CD4-positive, alpha-beta memory T cell (primary cell): Measurements from ENCODE around the gene PCDHB7. TPM values are rescaled to one million over a fixed set of nuclear protein-coding genes. Genes with fewer than 3 reads are reported as not detected.
A peak's percentile ranks its signal among the peaks of the same experiment; 100 is the strongest.
"Not testable (repeated sequence)": the region's sequence is repeated elsewhere in the genome, so short reads cannot be mapped to it uniquely, and the experiment has no call there.

ENCODE experiments used
- CTCF ChIA-PET: fragments of 350-600 bp; sonication (Branson Sonifier 250); formaldehyde crosslinking; loops from one replicate; lab custom pipeline; 2021; ENCODE audit warnings: inconsistent platforms; ENCODE audit not compliant: partially characterized antibody; lab: Charles Lee
- POLR2A ChIA-PET: fragments of 350-600 bp; sonication (Branson Sonifier 250); formaldehyde crosslinking; loops from one replicate; lab custom pipeline; 2021; ENCODE audit not compliant: partially characterized antibody; lab: Charles Lee
- DNase-seq, 5 donors: peaks; one replicate each; pipeline versions ENCODE4 v3.0.0 to v3.0.0-alpha.2; 2020 to 2022; ENCODE audit warnings: mixed read lengths in 1 of 5
- H3K27ac ChIP-seq: one replicate; pipeline ENCODE4 v1.7.0; 2013; ENCODE audit warnings: low read depth, low read length
- H3K27me3 ChIP-seq: 2 replicates; pipeline ENCODE4 v1.7.0; 2013; ENCODE audit warnings: mild to moderate bottlenecking, low read length, moderate library complexity; ENCODE audit not compliant: insufficient read depth
- H3K36me3 ChIP-seq: 2 replicates; pipeline ENCODE4 v1.7.0; 2013; ENCODE audit warnings: mild to moderate bottlenecking, low read length, moderate library complexity; ENCODE audit not compliant: insufficient read depth
- H3K4me1 ChIP-seq: 2 replicates; pipeline ENCODE4 v1.7.0; 2013; ENCODE audit warnings: mild to moderate bottlenecking, low read length, moderate library complexity; ENCODE audit not compliant: insufficient read depth
- H3K4me3 ChIP-seq, 2 donors: one replicate each; pipeline ENCODE4 v1.7.0; 2013; ENCODE audit warnings: low read length in 2 of 2, mild to moderate bottlenecking in 1 of 2
- H3K9me3 ChIP-seq, 2 donors: one replicate each; pipeline ENCODE4 v1.7.0; 2013; ENCODE audit warnings: low read length in 2 of 2, control low read depth in 1 of 2; ENCODE audit not compliant: control insufficient read depth in 1 of 2
- H3K27ac Mint-ChIP-seq, 7 donors: one replicate each; pipeline ENCODE4 v1.8.0; 2020 to 2021; ENCODE audit warnings: mixed read lengths in 7 of 7, mild to moderate bottlenecking in 6 of 7, inconsistent platforms in 3 of 7, moderate library complexity in 3 of 7
- H3K27me3 Mint-ChIP-seq, 2 donors: one replicate each; pipeline ENCODE4 v1.8.0; 2020 to 2021; ENCODE audit warnings: mixed read lengths in 2 of 2
- H3K36me3 Mint-ChIP-seq, 2 donors: one replicate each; pipeline ENCODE4 v1.8.0; 2020 to 2021; ENCODE audit warnings: mixed read lengths in 2 of 2, inconsistent platforms in 1 of 2, mild to moderate bottlenecking in 1 of 2
- H3K4me1 Mint-ChIP-seq, 4 donors: one replicate each; pipeline ENCODE4 v1.8.0; 2020 to 2021; ENCODE audit warnings: mixed read lengths in 4 of 4, mild to moderate bottlenecking in 1 of 4
- H3K4me3 Mint-ChIP-seq, 8 donors: one replicate each; pipeline ENCODE4 v1.8.0; 2020 to 2021; ENCODE audit warnings: mixed read lengths in 8 of 8, mild to moderate bottlenecking in 7 of 8, moderate library complexity in 6 of 8, inconsistent platforms in 3 of 8
- H3K9me3 Mint-ChIP-seq, 8 donors: one replicate each; pipeline ENCODE4 v1.8.0; 2020 to 2021; ENCODE audit warnings: mixed read lengths in 8 of 8, mild to moderate bottlenecking in 5 of 8, inconsistent platforms in 3 of 8, moderate library complexity in 1 of 8
- intact Hi-C: fragments of 100-400 bp; cut with micrococcal nuclease; formaldehyde crosslinking; loops from one replicate; pipeline ENCODE4 v1.15.1; 2023
- polyA plus RNA-seq, 2 donors: library from polyadenylated mRNA; unstranded; fragments of 300-500 nt; fragmentation: Illumina TruSeq; gene quantifications; one replicate each; pipeline ENCODE4 v1.2.3, GENCODE V29; 2021
- total RNA-seq, 2 experiments: library from RNA; stranded (reverse); gene quantifications; one replicate each; pipeline ENCODE4 v1.2.3, GENCODE V29; 2021

Gene PCDHB7
- total and polyA plus RNA-seq, 4 experiments from 2014 or later: not detected

GRCh38 chr5:141210849-141211248 lies 38.4 kb downstream of the PCDHB7 start:
- H3K36me3 ChIP-seq, H3K27ac Mint-ChIP-seq, H3K4me3 Mint-ChIP-seq: not testable (repeated sequence)

GRCh38 chr5:141213656-141214339 lies 41.4 kb downstream of the PCDHB7 start, which contains the start of gene PCDHB13:
Gene PCDHB13, plus strand, starts transcription at chr5:141213919. Its CDS starts 205 bp downstream, at chr5:141214124.
- peak in 3 of 5 donors; percentile 22 to 45 (median 22) for DNase-seq
- Mint-ChIP-seq H3K27me3 (peaks cover 38 to 45% of the 10 kb centered on the region in 2 donors), H3K4me3 (peak within 1 kb of the TSS in 5 of 8 donors; percentile 10 to 78 (median 63)), H3K9me3 (peaks cover 0 to 56% (median 43%) of the 10 kb centered on the region in 8 donors)
- H3K36me3 ChIP-seq, H3K4me3 ChIP-seq, H3K27ac Mint-ChIP-seq, H3K4me1 Mint-ChIP-seq, H3K27ac ChIP-seq, H3K27me3 ChIP-seq, H3K36me3 Mint-ChIP-seq, POLR2A ChIA-PET, H3K9me3 ChIP-seq, H3K4me1 ChIP-seq: not testable (repeated sequence)
- CTCF ChIA-PET: interaction anchor here (0.8 kb wide), 1 partner anchor 13 kb away, joined by 3 read pairs; no protein-coding TSS in a partner anchor
- intact Hi-C loops: loop anchor here (2.0 kb wide), 1 partner anchor 345 kb away; no protein-coding TSS in a partner anchor

More at GRCh38 chr5:141210849-141211248, 38.4 kb downstream of the PCDHB7 start:
- Mint-ChIP-seq H3K27me3 (peaks cover 37 to 47% of the 10 kb centered on the region in 2 donors), H3K9me3 (peaks cover 0 to 34% (median 26%) of the 10 kb centered on the region in 8 donors)
- H3K27ac ChIP-seq, H3K4me1 Mint-ChIP-seq, H3K36me3 Mint-ChIP-seq, CTCF ChIA-PET, intact Hi-C loops, H3K9me3 ChIP-seq, DNase-seq, POLR2A ChIA-PET, H3K4me3 ChIP-seq, H3K4me1 ChIP-seq: not testable (repeated sequence)
- peaks cover 14% of the 10 kb centered on the region for H3K27me3 ChIP-seq

DNA sequence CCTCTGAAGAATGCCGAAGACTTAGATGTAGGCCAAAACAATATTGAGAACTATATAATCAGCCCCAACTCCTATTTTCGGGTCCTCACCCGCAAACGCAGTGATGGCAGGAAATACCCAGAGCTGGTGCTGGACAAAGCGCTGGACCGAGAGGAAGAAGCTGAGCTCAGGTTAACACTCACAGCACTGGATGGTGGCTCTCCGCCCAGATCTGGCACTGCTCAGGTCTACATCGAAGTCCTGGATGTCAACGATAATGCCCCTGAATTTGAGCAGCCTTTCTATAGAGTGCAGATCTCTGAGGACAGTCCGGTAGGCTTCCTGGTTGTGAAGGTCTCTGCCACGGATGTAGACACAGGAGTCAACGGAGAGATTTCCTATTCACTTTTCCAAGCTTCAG lies 42.1 kb downstream of the PCDHB7 start:
- CTCF ChIA-PET: interaction anchor here (0.8 kb wide), 1 partner anchor 12 kb away, joined by 3 read pairs; no protein-coding TSS in a partner anchor
- H3K27me3 Mint-ChIP-seq: peaks cover 37 to 39% of the 10 kb centered on the region in 2 donors
- H3K4me3 ChIP-seq, H3K27ac ChIP-seq, H3K4me1 ChIP-seq, H3K27me3 ChIP-seq, H3K36me3 ChIP-seq, H3K36me3 Mint-ChIP-seq, DNase-seq, H3K27ac Mint-ChIP-seq, POLR2A ChIA-PET, H3K4me1 Mint-ChIP-seq, H3K9me3 ChIP-seq: not testable (repeated sequence)
- H3K9me3 Mint-ChIP-seq: peaks cover under 1 to 57% (median 44%) of the 10 kb centered on the region in 8 donors
- intact Hi-C loops: loop anchor here (2.0 kb wide), 1 partner anchor 344 kb away; no protein-coding TSS in a partner anchor
- peak overlapping the region in 1 of 8 donors; percentile 55 for H3K4me3 Mint-ChIP-seq

DNA sequence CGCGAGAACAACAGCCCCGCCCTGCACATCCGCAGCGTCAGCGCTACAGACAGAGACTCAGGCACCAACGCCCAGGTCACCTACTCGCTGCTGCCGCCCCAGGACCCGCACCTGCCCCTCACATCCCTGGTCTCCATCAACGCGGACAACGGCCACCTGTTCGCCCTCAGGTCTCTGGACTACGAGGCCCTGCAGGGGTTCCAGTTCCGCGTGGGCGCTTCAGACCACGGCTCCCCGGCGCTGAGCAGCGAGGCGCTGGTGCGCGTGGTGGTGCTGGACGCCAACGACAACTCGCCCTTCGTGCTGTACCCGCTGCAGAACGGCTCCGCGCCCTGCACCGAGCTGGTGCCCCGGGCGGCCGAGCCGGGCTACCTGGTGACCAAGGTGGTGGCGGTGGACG lies 43.1 kb downstream of the PCDHB7 start:
- peaks cover 38 to 40% of the 10 kb centered on the region in 2 donors for H3K27me3 Mint-ChIP-seq
- H3K36me3 ChIP-seq, H3K4me3 Mint-ChIP-seq, H3K27ac ChIP-seq, DNase-seq, POLR2A ChIA-PET, H3K4me3 ChIP-seq, H3K4me1 ChIP-seq, CTCF ChIA-PET, H3K4me1 Mint-ChIP-seq, H3K9me3 ChIP-seq, H3K36me3 Mint-ChIP-seq, H3K27me3 ChIP-seq, H3K27ac Mint-ChIP-seq: not testable (repeated sequence)
- intact Hi-C loops: loop anchor here (2.0 kb wide), 1 partner anchor 343 kb away; no protein-coding TSS in a partner anchor
- peaks cover 3 to 62% (median 42%) of the 10 kb centered on the region in 8 donors for H3K9me3 Mint-ChIP-seq

GRCh38 chr5:141216035-141216434 lies 43.6 kb downstream of the PCDHB7 start:
- intact Hi-C loops, H3K36me3 ChIP-seq, CTCF ChIA-PET, H3K4me3 ChIP-seq, H3K27ac ChIP-seq, POLR2A ChIA-PET, H3K27me3 ChIP-seq, H3K4me1 ChIP-seq, H3K4me3 Mint-ChIP-seq, DNase-seq, H3K36me3 Mint-ChIP-seq, H3K9me3 ChIP-seq, H3K4me1 Mint-ChIP-seq, H3K27ac Mint-ChIP-seq: not testable (repeated sequence)
- Mint-ChIP-seq H3K9me3 (peaks cover 3 to 63% (median 42%) of the 10 kb centered on the region in 8 donors), H3K27me3 (peaks cover 38 to 41% of the 10 kb centered on the region in 2 donors)

- ChIA-PET POLR2A (no interaction called here), CTCF (interaction anchor here (0.9 to 2.1 kb wide), 8 partner anchors 9 to 369 kb away, joined by 3 to 19 read pairs (median 4); partner anchors contain the start of gene TAF7)
- DNase-seq: peak in 1 of 5 donors; percentile 12
- Mint-ChIP-seq H3K27ac (peak within 1 kb of the TSS in 1 of 7 donors; percentile 5), H3K4me1 (peaks cover 0 to 6% (median 2%) of the 10 kb centered on the region in 4 donors), H3K27me3 (peaks cover 30 to 47% of the 10 kb centered on the region in 2 donors), H3K9me3 (peaks cover 4 to 61% (median 40%) of the 10 kb centered on the region in 8 donors), H3K36me3 (no peaks in the 10 kb centered on the region), H3K4me3 (peak within 1 kb of the TSS; percentile 8 to 68 (median 42))
- Histone ChIP-seq H3K27ac (no peak within 1 kb of the TSS), H3K4me1 (no peaks in the 10 kb centered on the region), H3K27me3 (peaks cover 12% of the 10 kb centered on the region), H3K9me3 (no peaks in the 10 kb centered on the region), H3K36me3 (no peaks in the 10 kb centered on the region), H3K4me3 (no peak within 1 kb of the TSS)
- intact Hi-C loops: loop anchor here (1.0 kb wide), 1 partner anchor 341 kb away; no protein-coding TSS in a partner anchor
Observed at GRCh38 chr5:141223112-141223783, 50.8 kb downstream of the PCDHB7 start, which contains the start of gene PCDHB14. Gene PCDHB14, plus strand, starts transcription at chr5:141223343. Its CDS starts 163 bp downstream, at chr5:141223506.

DNA sequence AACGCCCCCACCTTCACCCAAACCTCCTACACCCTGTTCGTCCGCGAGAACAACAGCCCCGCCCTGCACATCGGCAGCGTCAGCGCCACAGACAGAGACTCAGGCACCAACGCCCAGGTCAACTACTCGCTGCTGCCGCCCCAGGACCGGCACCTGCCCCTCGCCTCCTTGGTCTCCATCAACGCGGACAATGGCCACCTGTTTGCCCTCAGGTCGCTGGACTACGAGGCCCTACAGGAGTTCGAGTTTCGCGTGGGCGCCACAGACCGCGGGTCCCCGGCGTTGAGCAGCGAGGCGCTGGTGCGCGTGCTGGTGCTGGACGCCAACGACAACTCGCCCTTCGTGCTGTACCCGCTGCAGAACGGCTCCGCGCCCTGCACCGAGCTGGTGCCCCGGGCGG lies 52.4 kb downstream of the PCDHB7 start:
- intact Hi-C loops, H3K36me3 ChIP-seq, H3K4me3 Mint-ChIP-seq, H3K4me1 ChIP-seq, CTCF ChIA-PET, H3K4me3 ChIP-seq, H3K27ac Mint-ChIP-seq, H3K27ac ChIP-seq, H3K4me1 Mint-ChIP-seq, POLR2A ChIA-PET, DNase-seq, H3K36me3 Mint-ChIP-seq, H3K9me3 ChIP-seq: not testable (repeated sequence)
- peaks cover 2 to 53% (median 32%) of the 10 kb centered on the region in 8 donors for H3K9me3 Mint-ChIP-seq
- H3K27me3 ChIP-seq: peaks cover 12% of the 10 kb centered on the region
- H3K27me3 Mint-ChIP-seq: peaks cover 28 to 38% of the 10 kb centered on the region in 2 donors
